Measurements from ENCODE around the gene RBP3. TPM values are rescaled to one million over a fixed set of nuclear protein-coding genes. Genes with fewer than 3 reads are reported as not detected.

Gene RBP3
- total RNA-seq, 1 donor from 2014 or later, result not detected

GRCh38 chr10:47348661-47349470, 703 bp downstream of the RBP3 start:
- Histone ChIP-seq H3K36me3 (ENCODE audit: control insufficient read depth, insufficient read depth, low read length) (no peaks in the 10 kb centered on the region), H3K4me3 (ENCODE audit: low read depth, low read length) (no peak overlapping the region), H3K27me3 (ENCODE audit: control insufficient read depth, insufficient read depth, low read length) (peaks cover 5% of the 10 kb centered on the region)
- no peak for TF ChIP-seq CTCF (IDR thresholded peaks at IDR 0.05; ENCODE audit: insufficient read depth, low read length, severe bottlenecking)
- FAIRE-seq, result no peak
- DNase-seq (ENCODE audit: low read depth), result no peak

GRCh38 chr10:47349516-47349915, 1.4 kb downstream of the RBP3 start:
- Histone ChIP-seq H3K36me3 (ENCODE audit: control insufficient read depth, insufficient read depth, low read length) (no peaks in the 10 kb centered on the region), H3K4me3 (ENCODE audit: low read depth, low read length) (no peak overlapping the region), H3K27me3 (ENCODE audit: control insufficient read depth, insufficient read depth, low read length) (peaks cover 5% of the 10 kb centered on the region)
- DNase-seq (ENCODE audit: low read depth), result no peak
- no peak for FAIRE-seq
- TF ChIP-seq CTCF (IDR thresholded peaks at IDR 0.05; ENCODE audit: insufficient read depth, low read length, severe bottlenecking), result no peak

GRCh38 chr10:47349941-47350371, 1.8 kb downstream of the RBP3 start:
- peaks cover 4% of the 10 kb centered on the region for H3K27me3 ChIP-seq (ENCODE audit: control insufficient read depth, insufficient read depth, low read length)
- no peaks in the 10 kb centered on the region for H3K36me3 ChIP-seq (ENCODE audit: control insufficient read depth, insufficient read depth, low read length)
- no peak overlapping the region for H3K4me3 ChIP-seq (ENCODE audit: low read depth, low read length)
- FAIRE-seq (no peak), DNase-seq (ENCODE audit: low read depth) (no peak)
- TF ChIP-seq CTCF (IDR thresholded peaks at IDR 0.05; ENCODE audit: insufficient read depth, low read length, severe bottlenecking), result no peak

GRCh38 chr10:47350671-47351640, 2.8 kb downstream of the RBP3 start:
- DNase-seq (ENCODE audit: low read depth) (no peak), FAIRE-seq (no peak)

More at GRCh38 chr10:47350671-47351640, 2.8 kb downstream of the RBP3 start:
- no peak for TF ChIP-seq CTCF (IDR thresholded peaks at IDR 0.05; ENCODE audit: insufficient read depth, low read length, severe bottlenecking)
- Histone ChIP-seq H3K4me3 (ENCODE audit: low read depth, low read length) (no peak overlapping the region), H3K36me3 (ENCODE audit: control insufficient read depth, insufficient read depth, low read length) (no peaks in the 10 kb centered on the region), H3K27me3 (ENCODE audit: control insufficient read depth, insufficient read depth, low read length) (peaks cover 3% of the 10 kb centered on the region)
